Tibial artery (tissue), 4 donors: ENCODE data around the gene GALK2.

ENCODE experiments used
- DNase-seq, 2 donors: peaks; one replicate each; pipeline ENCODE4 v3.0.0-alpha.2; 2019
- H3K27ac ChIP-seq, 2 donors: fragments of 200-600 bp; sonication (generic) in 1 of 2; 1 replicate in 1 of 2; 2 replicates in 1 of 2; pipeline ENCODE4 v1.5.1; 2018 to 2019; ENCODE audit warnings: mild to moderate bottlenecking in 1 of 2
- H3K27me3 ChIP-seq, 2 donors: fragments of 200-600 bp; sonication (generic) in 1 of 2; one replicate each; pipeline versions ENCODE4 v1.5.1 to v1.6.0; 2016 to 2019
- H3K36me3 ChIP-seq, 3 donors: fragments of 200-600 bp; sonication (generic) in 2 of 3; one replicate each; pipeline ENCODE4 v1.5.1; 2016 to 2019; ENCODE audit warnings: mild to moderate bottlenecking in 2 of 3
- H3K4me1 ChIP-seq, 4 donors: fragments of 200-600 bp; sonication (generic) in 2 of 4; 1 replicate in 3 of 4; 2 replicates in 1 of 4; pipeline ENCODE4 v1.5.1; 2016 to 2019
- H3K4me3 ChIP-seq, 2 donors: fragments of 200-600 bp; sonication (generic) in 1 of 2; 1 replicate in 1 of 2; 2 replicates in 1 of 2; pipeline ENCODE4 v1.5.1; 2018 to 2019; ENCODE audit warnings: mild to moderate bottlenecking in 2 of 2
- H3K9me3 ChIP-seq, 3 donors: fragments of 200-600 bp; sonication (generic) in 1 of 3; one replicate each; pipeline ENCODE4 v1.5.1; 2016 to 2019
- intact Hi-C: fragments of 100-400 bp; cut with DNase I; formaldehyde crosslinking; loops from one replicate; pipeline ENCODE4 v1.15.0; 2023; ENCODE audit warnings: low total_unique reads
- TF ChIP-seq, protein P1 (sequence below), 2 experiments: fragments of 200-600 bp in 1 of 2; fragments of 450-650 bp in 1 of 2; IDR thresholded peaks; one replicate each; pipeline ENCODE4 v1.5.1; 2017 to 2019; ENCODE audit warnings: antibody characterized with exemption in 2 of 2, mild to moderate bottlenecking in 1 of 2, moderate library complexity in 1 of 2

Gene GALK2

DNA sequence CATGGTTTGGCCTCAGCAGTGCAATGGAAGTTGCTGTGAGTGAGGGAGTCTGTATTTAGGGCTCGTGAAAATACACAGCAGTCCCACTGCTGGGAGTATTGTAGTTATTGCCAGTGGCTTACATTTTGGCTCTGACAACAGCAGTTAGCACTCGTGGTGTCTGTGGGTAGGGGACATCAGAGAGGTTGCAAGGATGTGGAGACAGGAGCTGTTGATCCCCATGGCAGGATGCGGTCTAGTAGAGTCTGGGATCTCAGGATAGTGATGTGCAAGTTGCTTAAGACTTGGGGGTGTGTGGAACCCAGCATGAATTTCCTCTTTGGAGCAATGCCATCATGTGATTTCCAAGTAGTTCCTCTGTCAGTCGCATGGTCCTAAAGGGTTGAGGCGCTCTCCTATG, 59.9 kb downstream of the GALK2 start:
- no peaks in the 10 kb centered on the region for H3K4me1 ChIP-seq
- no peaks in the 10 kb centered on the region for H3K27me3 ChIP-seq
- peaks cover 0 to 15% (median 7%) of the 10 kb centered on the region in 3 donors for H3K36me3 ChIP-seq
- H3K27ac ChIP-seq, result no peak overlapping the region
- intact Hi-C loops, result loop anchor here (5.0 to 10.0 kb wide), 2 partner anchors 775 to 917 kb away; no protein-coding TSS in a partner anchor
- TF ChIP-seq, protein P1, sequence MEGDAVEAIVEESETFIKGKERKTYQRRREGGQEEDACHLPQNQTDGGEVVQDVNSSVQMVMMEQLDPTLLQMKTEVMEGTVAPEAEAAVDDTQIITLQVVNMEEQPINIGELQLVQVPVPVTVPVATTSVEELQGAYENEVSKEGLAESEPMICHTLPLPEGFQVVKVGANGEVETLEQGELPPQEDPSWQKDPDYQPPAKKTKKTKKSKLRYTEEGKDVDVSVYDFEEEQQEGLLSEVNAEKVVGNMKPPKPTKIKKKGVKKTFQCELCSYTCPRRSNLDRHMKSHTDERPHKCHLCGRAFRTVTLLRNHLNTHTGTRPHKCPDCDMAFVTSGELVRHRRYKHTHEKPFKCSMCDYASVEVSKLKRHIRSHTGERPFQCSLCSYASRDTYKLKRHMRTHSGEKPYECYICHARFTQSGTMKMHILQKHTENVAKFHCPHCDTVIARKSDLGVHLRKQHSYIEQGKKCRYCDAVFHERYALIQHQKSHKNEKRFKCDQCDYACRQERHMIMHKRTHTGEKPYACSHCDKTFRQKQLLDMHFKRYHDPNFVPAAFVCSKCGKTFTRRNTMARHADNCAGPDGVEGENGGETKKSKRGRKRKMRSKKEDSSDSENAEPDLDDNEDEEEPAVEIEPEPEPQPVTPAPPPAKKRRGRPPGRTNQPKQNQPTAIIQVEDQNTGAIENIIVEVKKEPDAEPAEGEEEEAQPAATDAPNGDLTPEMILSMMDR (IDR thresholded peaks at IDR 0.05), result no peak
- no peak for DNase-seq
- H3K9me3 ChIP-seq, result no peaks in the 10 kb centered on the region
- no peak overlapping the region for H3K4me3 ChIP-seq

DNA sequence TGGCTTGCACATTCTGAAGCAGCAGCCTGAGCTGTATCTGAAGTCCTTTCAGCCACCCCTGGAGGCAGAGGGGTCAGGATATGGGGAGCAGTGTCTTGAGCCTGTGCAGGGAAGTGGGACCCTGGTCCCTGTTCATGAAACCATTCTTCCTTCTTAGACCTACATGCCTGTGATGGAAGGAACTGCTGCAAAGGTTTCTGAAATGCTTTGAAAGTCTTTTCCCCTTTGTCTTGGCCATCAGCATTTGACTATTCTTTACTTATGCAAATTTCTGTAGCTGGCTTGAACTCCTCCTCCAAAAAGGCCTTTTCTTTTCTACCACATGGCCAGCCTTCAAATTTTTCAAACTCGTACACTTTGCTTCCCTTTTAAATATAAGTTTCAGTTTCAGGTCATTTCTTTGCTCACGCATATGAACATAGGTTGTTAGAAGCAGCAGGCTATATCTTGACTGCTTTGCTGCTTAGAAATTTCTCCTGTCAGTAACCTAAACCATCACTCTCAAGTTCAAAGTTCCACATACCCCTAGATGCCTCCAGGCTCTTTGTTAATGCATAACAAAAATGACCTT, 62.3 kb downstream of the GALK2 start:
- peaks cover 0 to 4% (median 0%) of the 10 kb centered on the region in 3 donors for H3K36me3 ChIP-seq
- peaks cover 0 to 10% (median 0%) of the 10 kb centered on the region in 4 donors for H3K4me1 ChIP-seq
- intact Hi-C loops, result loop anchor here (5.0 to 10.0 kb wide), 2 partner anchors 772 to 915 kb away; no protein-coding TSS in a partner anchor
- H3K9me3 ChIP-seq, result no peaks in the 10 kb centered on the region
- H3K27me3 ChIP-seq, result no peaks in the 10 kb centered on the region
- no peak overlapping the region for H3K4me3 ChIP-seq
- no peak for DNase-seq
- no peak overlapping the region for H3K27ac ChIP-seq
- TF ChIP-seq, protein P1 (IDR thresholded peaks at IDR 0.05), result no peak

- H3K27me3 ChIP-seq, result no peaks in the 10 kb centered on the region
- H3K4me1 ChIP-seq, result peaks cover 0 to 30% (median 8%) of the 10 kb centered on the region in 4 donors
- intact Hi-C loops, result loop anchor here (2.0 to 10.0 kb wide), 2 partner anchors 185 to 769 kb away; no protein-coding TSS in a partner anchor
- H3K9me3 ChIP-seq, result no peaks in the 10 kb centered on the region
- no peak overlapping the region for H3K4me3 ChIP-seq
- no peak for DNase-seq
- peak overlapping the region; percentile 23 to 26 for H3K27ac ChIP-seq
- peaks cover 0 to 4% (median 0%) of the 10 kb centered on the region in 3 donors for H3K36me3 ChIP-seq
- TF ChIP-seq, protein P1 (IDR thresholded peaks at IDR 0.05), result peak; percentile 84 to 88
Measured at GRCh38 chr15:49235446-49236124, 65.5 kb downstream of the GALK2 start.

GRCh38 chr15:49236869-49237268, 66.8 kb downstream of the GALK2 start:
- intact Hi-C loops, result loop anchor here (10.0 kb wide), 1 partner anchor 768 kb away; no protein-coding TSS in a partner anchor
- Histone ChIP-seq H3K27ac (no peak overlapping the region), H3K36me3 (peaks cover 0 to 4% (median 0%) of the 10 kb centered on the region in 3 donors), H3K9me3 (no peaks in the 10 kb centered on the region), H3K4me3 (no peak overlapping the region), H3K27me3 (no peaks in the 10 kb centered on the region), H3K4me1 (peaks cover 0 to 30% (median 8%) of the 10 kb centered on the region in 4 donors)
- DNase-seq, result no peak
- TF ChIP-seq, protein P1 (IDR thresholded peaks at IDR 0.05), result no peak

DNA sequence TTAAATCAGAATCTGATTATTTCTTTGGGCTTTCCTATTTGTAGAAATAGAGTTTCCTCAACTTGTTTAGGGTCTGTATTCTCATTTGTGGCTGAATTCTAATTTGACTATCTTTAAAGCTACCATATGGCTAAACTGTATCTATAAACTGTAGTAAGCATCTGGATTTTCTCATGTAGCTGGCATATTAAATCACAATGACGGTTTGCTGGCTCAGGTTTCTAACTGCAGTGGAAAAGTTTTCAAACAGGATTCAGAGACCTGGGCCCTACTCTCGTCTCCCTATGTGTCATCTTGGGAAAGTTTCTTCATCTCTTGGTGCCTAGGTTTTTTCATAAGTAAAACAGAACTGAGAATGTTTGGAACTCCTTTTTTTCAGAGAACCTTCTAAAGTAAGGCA, 68.3 kb downstream of the GALK2 start:
- no peak overlapping the region for H3K4me3 ChIP-seq
- intact Hi-C loops, result loop anchor here (10.0 kb wide), 1 partner anchor 766 kb away; no protein-coding TSS in a partner anchor
- no peak for DNase-seq
- H3K27me3 ChIP-seq, result no peaks in the 10 kb centered on the region
- peaks cover 0 to 34% (median 8%) of the 10 kb centered on the region in 4 donors for H3K4me1 ChIP-seq
- TF ChIP-seq, protein P1 (IDR thresholded peaks at IDR 0.05), result no peak
- H3K36me3 ChIP-seq, result peaks cover 0 to 7% (median 4%) of the 10 kb centered on the region in 3 donors
- H3K9me3 ChIP-seq, result no peaks in the 10 kb centered on the region
- H3K27ac ChIP-seq, result peak overlapping the region; percentile 19 to 58
